22Rv1 (cell line): ENCODE data around the gene PLSCR1.

Experiments
- ZFX ChIP-seq: fragments of 450-650 bp; IDR thresholded peaks from 2 replicates; pipeline ENCODE4 v1.6.1; 2017; ENCODE audit warnings: antibody characterized with exemption, borderline replicate concordance
- TF ChIP-seq, protein P1 (sequence below): fragments of 450-650 bp; IDR thresholded peaks from 2 replicates; pipeline ENCODE4 v1.5.1; 2017; ENCODE audit warnings: mild to moderate bottlenecking

DNA sequence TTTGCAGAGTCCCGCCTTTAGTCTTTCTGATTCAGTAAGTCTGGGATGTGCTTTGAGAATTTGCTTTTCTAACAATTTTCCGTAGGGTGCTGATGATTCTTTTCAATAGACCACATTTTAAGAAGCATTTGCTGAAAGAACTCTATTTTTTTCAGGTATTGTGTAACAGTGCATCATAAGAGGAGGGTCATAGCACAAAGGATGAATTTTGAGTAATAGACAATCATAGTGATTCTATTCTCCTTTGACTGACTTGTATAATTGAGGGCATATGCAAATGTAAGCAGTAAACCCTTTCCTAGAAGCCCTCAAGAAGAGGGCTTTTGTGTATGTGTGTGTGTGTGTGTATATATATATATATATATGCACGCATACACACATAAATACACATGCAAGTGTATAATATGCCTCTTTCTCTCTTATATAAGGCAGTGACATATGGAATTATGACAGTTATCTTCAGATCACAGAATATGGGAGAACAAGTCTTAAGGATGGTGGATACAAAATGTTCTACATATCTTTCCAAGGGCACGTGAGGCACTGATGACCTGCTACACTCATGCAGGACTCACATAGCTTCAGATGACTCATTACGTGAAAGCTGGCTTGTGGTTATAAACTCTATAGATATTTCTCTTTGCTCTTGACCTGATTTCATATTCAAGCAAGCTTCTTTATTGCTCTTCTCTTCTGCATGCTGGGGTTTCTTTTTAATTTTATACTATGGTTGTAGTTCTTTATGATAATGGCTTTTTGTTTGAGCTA, 6.5 kb upstream of the PLSCR1 start:
- TF ChIP-seq, protein P1, sequence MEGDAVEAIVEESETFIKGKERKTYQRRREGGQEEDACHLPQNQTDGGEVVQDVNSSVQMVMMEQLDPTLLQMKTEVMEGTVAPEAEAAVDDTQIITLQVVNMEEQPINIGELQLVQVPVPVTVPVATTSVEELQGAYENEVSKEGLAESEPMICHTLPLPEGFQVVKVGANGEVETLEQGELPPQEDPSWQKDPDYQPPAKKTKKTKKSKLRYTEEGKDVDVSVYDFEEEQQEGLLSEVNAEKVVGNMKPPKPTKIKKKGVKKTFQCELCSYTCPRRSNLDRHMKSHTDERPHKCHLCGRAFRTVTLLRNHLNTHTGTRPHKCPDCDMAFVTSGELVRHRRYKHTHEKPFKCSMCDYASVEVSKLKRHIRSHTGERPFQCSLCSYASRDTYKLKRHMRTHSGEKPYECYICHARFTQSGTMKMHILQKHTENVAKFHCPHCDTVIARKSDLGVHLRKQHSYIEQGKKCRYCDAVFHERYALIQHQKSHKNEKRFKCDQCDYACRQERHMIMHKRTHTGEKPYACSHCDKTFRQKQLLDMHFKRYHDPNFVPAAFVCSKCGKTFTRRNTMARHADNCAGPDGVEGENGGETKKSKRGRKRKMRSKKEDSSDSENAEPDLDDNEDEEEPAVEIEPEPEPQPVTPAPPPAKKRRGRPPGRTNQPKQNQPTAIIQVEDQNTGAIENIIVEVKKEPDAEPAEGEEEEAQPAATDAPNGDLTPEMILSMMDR = no peak
- TF ChIP-seq ZFX = no peak
